ENCODE measurements around the gene CACNB2. TPM values are rescaled to one million over a fixed set of nuclear protein-coding genes. Genes with fewer than 3 reads are reported as not detected.

Gene CACNB2
- total and polyA plus RNA-seq, 3 experiments from 2014 or later: 0.14 TPM; not detected in 2

DNA sequence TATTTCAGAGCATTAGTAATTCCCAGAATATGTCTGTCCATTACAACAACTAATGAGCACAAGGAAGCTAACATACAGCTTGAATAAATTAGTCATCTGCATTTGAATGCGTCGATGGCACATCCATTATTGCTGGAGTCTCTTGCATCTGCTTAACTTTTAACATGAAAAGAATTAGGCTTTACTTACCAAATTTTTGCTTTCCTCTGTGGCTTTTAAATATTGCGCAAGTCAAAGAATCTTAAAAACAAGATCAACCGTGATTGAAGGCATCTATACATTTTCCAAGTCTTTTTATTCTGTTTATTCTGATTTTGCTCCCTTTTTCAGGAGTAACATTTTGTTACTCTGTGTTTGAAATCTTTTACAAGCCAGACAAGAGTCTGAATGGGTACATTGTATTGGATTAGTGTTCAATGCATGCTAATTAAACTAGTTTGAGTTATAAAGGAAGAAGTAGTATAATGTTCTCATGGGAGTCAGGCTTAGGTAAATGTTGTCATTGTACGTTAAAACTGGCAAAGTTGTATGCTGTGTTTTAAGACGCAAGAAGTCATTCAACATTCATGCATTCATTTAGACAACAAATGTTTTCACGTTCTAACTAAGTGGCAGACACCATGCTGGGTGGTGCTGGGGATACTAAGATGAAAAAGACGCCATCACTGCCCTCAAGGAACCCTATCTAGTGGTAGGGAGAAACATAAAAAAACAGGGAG lies 4.0 kb upstream of the CACNB2 start:
- CTCF ChIA-PET: no interaction called here
- Histone ChIP-seq H3K27me3 (ENCODE audit: insufficient read depth, low read length, poor library complexity, severe bottlenecking) (no peaks in the 10 kb centered on the region), H3K9me3 (ENCODE audit: low read length) (no peaks in the 10 kb centered on the region), H3K27ac (ENCODE audit: low read depth, low read length) (no peak overlapping the region), H3K4me3 (ENCODE audit: low read length) (no peak overlapping the region), H3K36me3 (ENCODE audit: insufficient read depth, low read length) (no peaks in the 10 kb centered on the region), H3K4me1 (ENCODE audit: insufficient read depth, low read length) (no peaks in the 10 kb centered on the region)
- DNase-seq: no peak
- Mint-ChIP-seq H3K27ac (no peak overlapping the region), H3K27me3 (peaks cover 8 to 14% of the 10 kb centered on the region in 2 donors), H3K4me1 (peaks cover 0 to 3% (median 0%) of the 10 kb centered on the region in 3 donors), H3K36me3 (no peaks in the 10 kb centered on the region), H3K4me3 (no peak overlapping the region), H3K9me3 (peaks cover 0 to 3% (median 2%) of the 10 kb centered on the region in 5 donors)
- POLR2A ChIA-PET: no interaction called here

- CTCF ChIA-PET: no interaction called here
- Mint-ChIP-seq H3K4me3 (no peak overlapping the region), H3K36me3 (no peaks in the 10 kb centered on the region), H3K4me1 (peaks cover 0 to 3% (median 0%) of the 10 kb centered on the region in 3 donors), H3K9me3 (peaks cover 0 to 3% (median 2%) of the 10 kb centered on the region in 5 donors), H3K27me3 (peaks cover 17 to 19% of the 10 kb centered on the region in 2 donors), H3K27ac (no peak overlapping the region)
- no peak overlapping the region for H3K27ac ChIP-seq (ENCODE audit: low read depth, low read length)
- POLR2A ChIA-PET: no interaction called here
- H3K9me3 ChIP-seq (ENCODE audit: low read length): no peaks in the 10 kb centered on the region
- H3K27me3 ChIP-seq (ENCODE audit: insufficient read depth, low read length, poor library complexity, severe bottlenecking): no peaks in the 10 kb centered on the region
- DNase-seq: no peak
- no peaks in the 10 kb centered on the region for H3K4me1 ChIP-seq (ENCODE audit: insufficient read depth, low read length)
- H3K4me3 ChIP-seq (ENCODE audit: low read length): no peak overlapping the region
- H3K36me3 ChIP-seq (ENCODE audit: insufficient read depth, low read length): no peaks in the 10 kb centered on the region
Observed at GRCh38 chr10:18137111-18137510, 3.1 kb upstream of the CACNB2 start.

DNA sequence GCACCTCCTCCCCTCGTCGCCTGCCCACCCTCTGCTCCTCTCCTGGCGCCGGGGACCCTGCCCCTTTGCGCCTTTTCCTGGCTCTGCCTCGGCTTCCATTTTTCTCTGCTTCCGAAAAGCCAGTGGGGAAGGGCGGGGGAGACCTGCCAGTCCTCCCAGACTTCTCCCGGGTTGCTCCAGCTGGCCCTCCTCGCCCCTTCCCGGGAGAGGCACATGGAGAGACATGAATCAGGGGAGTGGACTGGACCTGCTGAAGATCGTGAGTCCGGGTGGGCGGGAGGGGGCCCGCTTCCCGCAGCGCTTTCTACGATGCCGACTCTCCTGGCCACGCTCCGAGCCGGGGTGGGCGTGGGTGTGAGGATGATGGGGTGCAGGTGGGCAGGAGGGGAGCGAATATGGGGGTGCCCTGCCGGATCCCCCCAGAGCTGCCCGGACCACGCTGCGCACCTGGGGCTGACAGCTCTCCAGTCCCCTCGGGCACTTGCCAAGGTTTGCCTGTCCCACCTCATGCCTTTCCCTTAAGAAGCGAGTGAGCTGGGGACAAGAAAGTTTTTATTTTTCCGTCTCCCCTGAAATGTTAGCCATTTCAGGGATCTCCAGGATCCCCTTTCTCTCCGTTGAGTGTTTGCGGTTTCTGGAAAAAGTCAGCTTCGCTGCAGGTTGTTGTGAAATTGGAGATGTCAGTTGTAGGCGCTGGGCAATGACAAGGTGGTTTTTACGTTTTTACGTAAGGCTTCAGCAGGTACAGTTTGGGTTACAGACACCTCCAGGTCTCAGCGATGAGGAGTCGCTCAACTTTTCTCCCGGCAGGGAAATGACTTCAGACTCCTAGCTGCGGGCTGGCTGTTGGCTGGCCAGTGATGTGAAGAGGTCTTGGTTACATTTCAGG lies 977 bp downstream of the CACNB2 start:
- Histone ChIP-seq H3K9me3 (ENCODE audit: low read length) (no peaks in the 10 kb centered on the region), H3K27me3 (ENCODE audit: insufficient read depth, low read length, poor library complexity, severe bottlenecking) (no peaks in the 10 kb centered on the region), H3K4me1 (ENCODE audit: insufficient read depth, low read length) (no peaks in the 10 kb centered on the region), H3K4me3 (ENCODE audit: low read length) (no peak overlapping the region), H3K36me3 (ENCODE audit: insufficient read depth, low read length) (no peaks in the 10 kb centered on the region), H3K27ac (ENCODE audit: low read depth, low read length) (no peak overlapping the region)
- POLR2A ChIA-PET: no interaction called here
- peak overlapping the region in 1 of 7 donors; percentile 20 for H3K4me3 Mint-ChIP-seq
- no peak overlapping the region for H3K27ac Mint-ChIP-seq
- no peaks in the 10 kb centered on the region for H3K9me3 Mint-ChIP-seq
- no peak for DNase-seq
- no peaks in the 10 kb centered on the region for H3K36me3 Mint-ChIP-seq
- H3K27me3 Mint-ChIP-seq: peaks cover 19% of the 10 kb centered on the region in 2 donors
- CTCF ChIA-PET: no interaction called here
- H3K4me1 Mint-ChIP-seq: peaks cover 0 to 3% (median 0%) of the 10 kb centered on the region in 3 donors

DNA sequence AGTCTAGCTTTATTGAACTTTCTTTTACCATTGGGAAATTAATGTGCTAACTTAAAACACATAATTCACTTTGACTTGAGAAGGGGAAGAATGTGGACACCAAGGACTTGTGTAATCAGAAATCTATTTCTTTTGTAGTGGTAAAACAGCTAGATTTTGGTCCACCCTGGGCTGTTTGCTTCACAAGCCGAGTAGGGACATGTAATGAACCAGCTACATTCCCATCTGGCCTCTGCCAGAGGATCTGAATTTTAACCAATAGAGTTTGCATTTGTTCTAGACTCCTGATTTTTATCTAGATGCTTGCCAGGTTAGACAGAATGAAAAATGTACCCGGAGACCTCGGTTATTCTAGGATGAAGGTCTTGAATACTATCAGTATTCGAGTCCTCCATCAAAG lies 1.9 kb downstream of the CACNB2 start:
- CTCF ChIA-PET: no interaction called here
- no peaks in the 10 kb centered on the region for H3K9me3 Mint-ChIP-seq

DNA sequence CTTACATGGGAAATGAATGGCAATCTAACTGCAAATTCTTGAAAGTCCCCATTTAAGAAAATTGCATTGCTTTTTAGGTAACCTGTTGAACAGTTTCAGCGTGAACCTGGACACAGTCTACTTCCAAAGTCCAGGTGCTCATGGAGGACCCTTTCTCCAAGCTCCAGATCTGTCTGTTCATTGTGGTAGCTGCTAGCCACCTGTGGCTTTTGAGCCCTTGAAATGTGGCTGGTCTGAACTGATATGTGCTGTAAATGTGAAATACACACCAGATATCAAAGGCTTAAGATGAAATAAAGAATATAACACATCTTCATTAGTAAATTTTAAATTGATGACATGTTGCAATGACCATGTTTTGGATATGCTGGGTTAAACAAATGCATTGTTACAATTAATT lies 4.2 kb downstream of the CACNB2 start:
- no peak overlapping the region for H3K27ac Mint-ChIP-seq
- peaks cover 0 to 3% (median 0%) of the 10 kb centered on the region in 3 donors for H3K4me1 Mint-ChIP-seq
- no peak overlapping the region for H3K27ac ChIP-seq (ENCODE audit: low read depth, low read length)
- peaks cover 15 to 17% of the 10 kb centered on the region in 2 donors for H3K27me3 Mint-ChIP-seq
- ChIA-PET POLR2A (no interaction called here), CTCF (no interaction called here)
- H3K27me3 ChIP-seq (ENCODE audit: insufficient read depth, low read length, poor library complexity, severe bottlenecking): no peaks in the 10 kb centered on the region
- no peak overlapping the region for H3K4me3 Mint-ChIP-seq
- no peaks in the 10 kb centered on the region for H3K9me3 ChIP-seq (ENCODE audit: low read length)
- H3K9me3 Mint-ChIP-seq: no peaks in the 10 kb centered on the region
- no peaks in the 10 kb centered on the region for H3K4me1 ChIP-seq (ENCODE audit: insufficient read depth, low read length)
- no peaks in the 10 kb centered on the region for H3K36me3 ChIP-seq (ENCODE audit: insufficient read depth, low read length)
- H3K36me3 Mint-ChIP-seq: no peaks in the 10 kb centered on the region
- no peak overlapping the region for H3K4me3 ChIP-seq (ENCODE audit: low read length)
- DNase-seq: no peak

More for the DNA sequence above, 1.9 kb downstream of the CACNB2 start:
- POLR2A ChIA-PET: no interaction called here
- Mint-ChIP-seq H3K27ac (no peak overlapping the region), H3K27me3 (peaks cover 19% of the 10 kb centered on the region in 2 donors), H3K4me1 (peaks cover 0 to 3% (median 0%) of the 10 kb centered on the region in 3 donors), H3K4me3 (no peak overlapping the region), H3K36me3 (no peaks in the 10 kb centered on the region)
- Histone ChIP-seq H3K4me1 (ENCODE audit: insufficient read depth, low read length) (no peaks in the 10 kb centered on the region), H3K9me3 (ENCODE audit: low read length) (no peaks in the 10 kb centered on the region), H3K27me3 (ENCODE audit: insufficient read depth, low read length, poor library complexity, severe bottlenecking) (no peaks in the 10 kb centered on the region), H3K27ac (ENCODE audit: low read depth, low read length) (no peak overlapping the region), H3K36me3 (ENCODE audit: insufficient read depth, low read length) (no peaks in the 10 kb centered on the region), H3K4me3 (ENCODE audit: low read length) (no peak overlapping the region)
- no peak for DNase-seq

GRCh38 chr10:18144928-18145327 lies 4.7 kb downstream of the CACNB2 start:
- H3K36me3 ChIP-seq (ENCODE audit: insufficient read depth, low read length): no peaks in the 10 kb centered on the region
- POLR2A ChIA-PET: no interaction called here
- H3K4me1 ChIP-seq (ENCODE audit: insufficient read depth, low read length): no peaks in the 10 kb centered on the region
- Mint-ChIP-seq H3K4me1 (no peaks in the 10 kb centered on the region), H3K9me3 (no peaks in the 10 kb centered on the region), H3K36me3 (no peaks in the 10 kb centered on the region), H3K27me3 (peaks cover 10 to 12% of the 10 kb centered on the region in 2 donors), H3K4me3 (no peak overlapping the region), H3K27ac (no peak overlapping the region)
- CTCF ChIA-PET: no interaction called here
- H3K27ac ChIP-seq (ENCODE audit: low read depth, low read length): no peak overlapping the region
- H3K4me3 ChIP-seq (ENCODE audit: low read length): no peak overlapping the region
- H3K27me3 ChIP-seq (ENCODE audit: insufficient read depth, low read length, poor library complexity, severe bottlenecking): no peaks in the 10 kb centered on the region
- DNase-seq: no peak
- no peaks in the 10 kb centered on the region for H3K9me3 ChIP-seq (ENCODE audit: low read length)

GRCh38 chr10:18145652-18146051 lies 5.4 kb downstream of the CACNB2 start:
- Mint-ChIP-seq H3K36me3 (no peaks in the 10 kb centered on the region), H3K9me3 (no peaks in the 10 kb centered on the region), H3K27me3 (peaks cover 8 to 11% of the 10 kb centered on the region in 2 donors), H3K4me1 (no peaks in the 10 kb centered on the region), H3K4me3 (no peak overlapping the region), H3K27ac (no peak overlapping the region)
- Histone ChIP-seq H3K27ac (ENCODE audit: low read depth, low read length) (no peak overlapping the region), H3K9me3 (ENCODE audit: low read length) (no peaks in the 10 kb centered on the region), H3K4me3 (ENCODE audit: low read length) (no peak overlapping the region), H3K36me3 (ENCODE audit: insufficient read depth, low read length) (no peaks in the 10 kb centered on the region), H3K27me3 (ENCODE audit: insufficient read depth, low read length, poor library complexity, severe bottlenecking) (no peaks in the 10 kb centered on the region), H3K4me1 (ENCODE audit: insufficient read depth, low read length) (no peaks in the 10 kb centered on the region)
- ChIA-PET POLR2A (no interaction called here), CTCF (no interaction called here)
- DNase-seq: no peak

GRCh38 chr10:18149196-18149800 lies 9.1 kb downstream of the CACNB2 start:
- H3K4me1 Mint-ChIP-seq: no peaks in the 10 kb centered on the region
- Histone ChIP-seq H3K36me3 (ENCODE audit: insufficient read depth, low read length) (no peaks in the 10 kb centered on the region), H3K27me3 (ENCODE audit: insufficient read depth, low read length, poor library complexity, severe bottlenecking) (no peaks in the 10 kb centered on the region), H3K27ac (ENCODE audit: low read depth, low read length) (no peak overlapping the region), H3K4me3 (ENCODE audit: low read length) (no peak overlapping the region), H3K4me1 (ENCODE audit: insufficient read depth, low read length) (no peaks in the 10 kb centered on the region), H3K9me3 (ENCODE audit: low read length) (no peaks in the 10 kb centered on the region)
- H3K27me3 Mint-ChIP-seq: peaks cover 3 to 4% of the 10 kb centered on the region in 2 donors
- H3K9me3 Mint-ChIP-seq: no peaks in the 10 kb centered on the region
- DNase-seq: no peak
- H3K27ac Mint-ChIP-seq: no peak overlapping the region
- CTCF ChIA-PET: no interaction called here
- no peaks in the 10 kb centered on the region for H3K36me3 Mint-ChIP-seq
- H3K4me3 Mint-ChIP-seq: no peak overlapping the region
- POLR2A ChIA-PET: no interaction called here
